NCI-H187 treated with DMSO at 0.1 percent for 48 hours (cell line): Measurements from ENCODE around the gene PCDHGA4.
"Not testable (repeated sequence)": the region's sequence is repeated elsewhere in the genome, so short reads cannot be mapped to it uniquely, and the experiment has no call there.

Experiments
- DNase-seq: peaks from one replicate; lab custom pipeline; 2025; lab: John Stamatoyannopoulos, UW

The PCDHGA4 gene

DNA sequence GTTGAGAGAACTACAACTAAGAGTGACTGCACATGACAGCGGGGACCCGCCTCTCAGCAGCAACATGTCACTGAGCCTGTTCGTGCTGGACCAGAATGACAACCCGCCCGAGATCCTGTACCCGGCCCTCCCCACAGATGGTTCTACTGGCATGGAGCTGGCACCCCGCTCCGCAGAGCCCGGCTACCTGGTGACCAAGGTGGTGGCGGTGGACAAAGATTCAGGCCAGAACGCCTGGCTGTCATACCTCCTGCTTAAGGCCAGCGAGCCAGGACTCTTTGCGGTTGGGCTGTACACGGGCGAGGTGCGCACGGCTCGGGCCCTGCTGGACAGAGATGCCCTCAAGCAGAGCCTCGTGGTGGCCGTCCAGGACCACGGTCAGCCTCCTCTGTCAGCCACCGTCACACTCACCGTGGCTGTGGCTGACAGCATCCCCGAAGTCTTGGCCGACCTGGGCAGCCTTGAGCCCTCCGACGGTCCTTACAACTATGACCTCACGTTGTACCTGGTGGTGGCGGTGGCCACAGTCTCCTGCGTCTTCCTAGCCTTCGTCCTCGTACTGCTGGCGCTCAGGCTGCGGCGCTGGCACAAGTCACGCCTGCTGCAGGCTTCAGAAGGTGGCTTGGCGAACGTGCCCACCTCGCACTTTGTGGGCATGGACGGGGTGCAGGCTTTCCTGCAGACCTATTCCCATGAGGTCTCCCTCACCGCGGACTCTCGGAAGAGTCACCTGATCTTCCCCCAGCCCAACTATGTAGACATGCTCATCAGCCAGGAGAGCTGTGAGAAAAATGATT lies 29.8 kb downstream of the PCDHGA4 start:
- no peak for DNase-seq

DNA sequence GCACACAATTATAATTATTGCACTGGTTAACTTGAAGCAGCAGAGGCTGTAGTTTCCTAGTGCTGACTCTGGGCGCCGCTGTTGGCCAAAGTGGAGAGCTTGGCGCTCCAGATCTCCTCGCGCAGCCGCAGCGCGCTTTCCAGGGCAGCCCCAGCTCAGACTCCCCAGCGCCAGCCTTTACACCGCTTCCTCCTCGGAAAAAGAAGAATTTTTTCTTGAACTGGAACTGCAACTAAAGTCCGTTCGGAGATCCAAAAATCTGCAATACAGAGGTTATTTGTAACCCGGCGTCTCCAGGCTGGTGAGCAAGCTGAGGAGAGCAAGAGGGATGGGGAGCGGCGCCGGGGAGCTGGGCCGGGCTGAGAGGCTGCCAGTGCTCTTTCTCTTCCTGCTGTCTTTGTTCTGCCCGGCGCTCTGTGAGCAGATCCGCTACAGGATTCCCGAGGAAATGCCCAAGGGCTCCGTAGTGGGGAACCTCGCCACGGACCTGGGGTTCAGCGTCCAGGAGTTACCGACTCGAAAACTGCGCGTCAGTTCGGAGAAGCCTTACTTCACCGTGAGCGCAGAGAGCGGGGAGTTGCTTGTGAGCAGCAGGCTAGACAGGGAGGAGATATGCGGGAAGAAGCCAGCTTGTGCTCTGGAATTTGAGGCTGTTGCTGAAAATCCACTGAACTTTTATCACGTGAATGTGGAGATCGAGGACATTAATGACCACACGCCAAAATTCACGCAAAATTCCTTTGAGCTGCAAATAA lies 32.9 kb downstream of the PCDHGA4 start, which contains the start of gene PCDHGB4:
TSS of gene PCDHGB4 (plus strand) at position 142 of the 755 bp plus-strand sequence. CDS start at position 329, 187 bp downstream.
- DNase-seq: not testable (repeated sequence)

DNA sequence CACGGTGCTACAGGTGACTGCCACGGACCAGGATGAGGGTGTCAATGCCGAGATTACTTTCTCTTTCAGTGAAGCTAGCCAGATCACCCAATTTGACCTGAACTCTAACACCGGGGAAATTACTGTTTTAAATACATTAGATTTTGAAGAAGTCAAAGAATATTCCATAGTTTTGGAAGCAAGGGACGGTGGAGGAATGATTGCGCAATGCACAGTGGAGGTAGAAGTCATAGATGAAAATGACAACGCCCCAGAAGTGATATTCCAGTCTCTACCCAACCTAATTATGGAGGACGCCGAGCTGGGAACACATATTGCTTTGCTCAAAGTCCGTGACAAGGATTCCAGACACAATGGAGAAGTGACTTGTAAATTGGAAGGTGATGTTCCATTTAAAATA lies 33.8 kb downstream of the PCDHGA4 start:
- DNase-seq: no peak

DNA sequence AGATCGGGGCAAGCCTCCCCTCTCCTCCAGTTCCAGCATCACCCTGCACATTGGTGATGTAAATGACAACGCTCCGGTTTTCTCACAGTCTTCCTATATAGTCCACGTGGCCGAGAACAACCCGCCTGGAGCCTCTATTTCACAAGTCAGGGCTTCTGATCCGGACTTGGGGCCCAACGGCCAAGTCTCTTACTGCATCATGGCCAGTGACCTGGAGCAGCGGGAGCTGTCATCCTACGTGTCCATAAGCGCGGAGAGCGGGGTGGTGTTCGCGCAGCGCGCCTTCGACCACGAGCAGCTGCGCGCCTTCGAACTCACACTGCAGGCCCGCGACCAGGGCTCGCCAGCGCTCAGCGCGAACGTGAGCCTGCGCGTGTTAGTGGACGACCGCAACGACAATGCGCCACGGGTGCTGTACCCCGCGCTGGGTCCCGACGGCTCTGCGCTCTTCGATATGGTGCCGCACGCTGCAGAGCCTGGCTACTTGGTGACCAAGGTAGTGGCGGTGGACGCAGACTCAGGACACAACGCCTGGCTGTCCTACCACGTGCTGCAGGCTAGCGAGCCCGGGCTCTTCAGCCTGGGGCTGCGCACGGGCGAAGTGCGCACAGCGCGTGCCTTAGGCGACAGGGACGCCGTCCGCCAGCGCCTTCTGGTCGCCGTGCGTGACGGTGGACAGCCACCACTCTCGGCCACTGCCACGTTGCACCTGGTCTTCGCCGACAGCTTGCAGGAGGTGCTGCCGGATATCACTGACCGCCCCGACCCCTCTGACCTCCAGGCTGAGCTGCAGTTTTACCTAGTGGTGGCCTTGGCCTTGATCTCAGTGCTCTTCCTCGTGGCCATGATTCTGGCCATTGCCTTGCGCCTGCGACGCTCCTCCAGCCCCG lies 34.6 kb downstream of the PCDHGA4 start:
- DNase-seq: no peak

DNA sequence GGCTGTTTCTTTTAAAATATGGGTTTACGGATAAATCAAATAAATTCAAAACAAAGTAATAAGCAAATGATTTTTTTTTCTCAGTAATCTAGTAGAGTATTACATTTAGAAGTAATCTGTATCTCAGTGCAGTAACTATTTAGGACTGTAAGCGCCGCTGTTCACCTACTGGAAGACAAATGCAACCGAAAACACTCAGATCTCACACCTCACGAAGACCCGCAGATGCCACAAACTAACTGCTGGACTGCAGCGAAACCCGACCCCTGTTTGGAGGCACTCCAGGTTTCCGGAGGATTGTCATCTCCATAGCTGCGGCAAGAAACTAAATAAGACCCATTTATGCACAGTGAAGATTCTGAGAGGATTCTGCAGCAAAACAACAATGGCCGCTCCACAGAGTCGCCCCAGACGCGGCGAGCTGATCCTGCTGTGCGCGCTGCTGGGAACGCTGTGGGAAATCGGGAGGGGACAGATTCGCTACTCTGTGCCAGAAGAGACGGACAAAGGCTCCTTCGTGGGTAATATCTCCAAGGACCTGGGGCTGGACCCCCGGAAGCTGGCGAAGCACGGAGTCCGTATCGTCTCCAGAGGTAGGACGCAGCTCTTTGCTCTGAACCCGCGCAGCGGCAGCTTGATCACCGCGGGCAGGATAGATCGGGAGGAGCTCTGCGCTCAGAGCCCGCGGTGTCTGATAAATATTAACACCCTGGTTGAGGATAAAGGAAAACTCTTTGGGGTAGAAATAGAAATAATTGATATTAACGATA lies 37.8 kb downstream of the PCDHGA4 start, which contains the start of gene PCDHGA8:
TSS of gene PCDHGA8 (plus strand) at position 205 of the 770 bp plus-strand sequence. CDS start at position 386, 181 bp downstream.
- DNase-seq: no peak

DNA sequence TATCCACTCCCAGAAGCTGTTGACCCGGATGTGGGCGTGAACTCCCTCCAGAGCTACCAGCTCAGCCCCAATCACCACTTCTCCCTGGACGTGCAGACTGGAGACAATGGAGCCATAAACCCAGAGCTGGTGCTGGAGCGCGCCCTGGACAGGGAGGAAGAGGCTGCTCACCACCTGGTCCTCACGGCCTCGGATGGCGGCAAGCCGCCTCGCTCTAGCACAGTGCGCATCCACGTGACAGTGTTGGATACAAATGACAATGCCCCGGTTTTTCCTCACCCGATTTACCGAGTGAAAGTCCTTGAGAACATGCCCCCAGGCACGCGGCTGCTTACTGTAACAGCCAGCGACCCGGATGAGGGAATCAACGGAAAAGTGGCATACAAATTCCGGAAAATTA lies 38.4 kb downstream of the PCDHGA4 start:
- no peak for DNase-seq

DNA sequence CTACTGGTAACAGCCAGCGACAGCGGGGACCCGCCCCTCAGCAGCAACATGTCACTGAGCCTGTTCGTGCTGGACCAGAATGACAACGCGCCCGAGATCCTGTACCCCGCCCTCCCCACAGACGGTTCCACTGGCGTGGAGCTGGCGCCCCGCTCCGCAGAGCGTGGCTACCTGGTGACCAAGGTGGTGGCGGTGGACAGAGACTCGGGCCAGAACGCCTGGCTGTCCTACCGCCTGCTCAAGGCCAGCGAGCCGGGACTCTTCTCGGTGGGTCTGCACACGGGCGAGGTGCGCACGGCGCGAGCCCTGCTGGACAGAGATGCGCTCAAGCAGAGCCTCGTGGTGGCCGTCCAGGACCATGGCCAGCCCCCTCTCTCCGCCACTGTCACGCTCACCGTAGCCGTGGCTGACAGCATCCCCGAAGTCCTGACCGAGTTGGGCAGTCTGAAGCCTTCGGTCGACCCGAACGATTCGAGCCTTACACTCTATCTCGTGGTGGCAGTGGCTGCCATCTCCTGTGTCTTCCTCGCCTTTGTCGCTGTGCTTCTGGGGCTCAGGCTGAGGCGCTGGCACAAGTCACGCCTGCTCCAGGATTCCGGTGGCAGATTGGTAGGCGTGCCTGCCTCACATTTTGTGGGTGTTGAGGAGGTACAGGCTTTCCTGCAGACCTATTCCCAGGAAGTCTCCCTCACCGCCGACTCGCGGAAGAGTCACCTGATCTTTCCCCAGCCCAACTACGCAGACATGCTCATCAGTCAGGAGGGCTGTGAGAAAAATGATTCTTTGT lies 39.8 kb downstream of the PCDHGA4 start:
- not testable (repeated sequence) for DNase-seq

DNA sequence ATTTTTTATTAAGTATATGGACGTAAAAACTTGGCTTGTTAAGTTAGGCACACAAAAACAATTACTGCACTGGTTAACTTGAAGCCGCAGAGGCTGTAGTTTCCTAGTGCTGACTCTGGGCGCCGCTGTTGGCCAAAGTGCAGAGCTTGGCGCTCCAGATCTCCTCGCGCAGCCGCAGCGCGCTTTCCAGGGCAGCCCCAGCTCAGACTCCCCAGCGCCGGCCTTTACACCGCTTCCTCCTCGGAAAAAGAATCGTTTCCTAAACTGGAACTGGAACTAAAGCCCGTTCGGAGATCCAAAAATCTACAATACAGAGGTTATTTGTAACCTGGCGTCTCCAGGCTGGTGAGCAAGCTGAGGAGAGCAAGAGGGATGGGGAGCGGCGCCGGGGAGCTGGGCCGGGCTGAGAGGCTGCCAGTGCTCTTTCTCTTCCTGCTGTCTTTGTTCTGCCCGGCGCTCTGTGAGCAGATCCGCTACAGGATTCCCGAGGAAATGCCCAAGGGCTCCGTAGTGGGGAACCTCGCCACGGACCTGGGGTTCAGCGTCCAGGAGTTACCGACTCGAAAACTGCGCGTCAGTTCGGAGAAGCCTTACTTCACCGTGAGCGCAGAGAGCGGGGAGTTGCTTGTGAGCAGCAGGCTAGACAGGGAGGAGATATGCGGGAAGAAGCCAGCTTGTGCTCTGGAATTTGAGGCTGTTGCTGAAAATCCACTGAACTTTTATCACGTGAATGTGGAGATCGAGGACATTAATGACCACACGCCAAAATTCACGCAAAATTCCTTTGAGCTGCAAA lies 43.1 kb downstream of the PCDHGA4 start, which contains the start of gene PCDHGB5:
TSS of gene PCDHGB5 (plus strand) at position 192 of the 796 bp plus-strand sequence. CDS start at position 373, 181 bp downstream.
- DNase-seq: peak; percentile 0

DNA sequence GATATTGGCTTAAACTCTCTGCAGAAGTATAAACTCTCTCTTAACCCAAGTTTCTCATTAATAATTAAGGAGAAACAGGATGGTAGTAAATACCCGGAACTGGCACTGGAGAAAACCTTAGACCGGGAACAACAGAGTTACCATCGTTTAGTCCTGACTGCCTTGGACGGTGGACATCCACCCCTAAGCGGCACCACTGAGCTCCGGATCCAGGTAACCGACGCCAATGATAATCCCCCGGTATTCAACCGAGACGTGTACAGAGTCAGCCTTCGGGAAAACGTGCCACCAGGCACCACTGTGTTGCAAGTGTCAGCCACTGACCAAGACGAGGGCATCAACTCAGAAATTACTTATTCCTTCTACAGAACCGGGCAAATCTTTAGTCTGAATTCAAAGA lies 43.8 kb downstream of the PCDHGA4 start:
- no peak for DNase-seq

DNA sequence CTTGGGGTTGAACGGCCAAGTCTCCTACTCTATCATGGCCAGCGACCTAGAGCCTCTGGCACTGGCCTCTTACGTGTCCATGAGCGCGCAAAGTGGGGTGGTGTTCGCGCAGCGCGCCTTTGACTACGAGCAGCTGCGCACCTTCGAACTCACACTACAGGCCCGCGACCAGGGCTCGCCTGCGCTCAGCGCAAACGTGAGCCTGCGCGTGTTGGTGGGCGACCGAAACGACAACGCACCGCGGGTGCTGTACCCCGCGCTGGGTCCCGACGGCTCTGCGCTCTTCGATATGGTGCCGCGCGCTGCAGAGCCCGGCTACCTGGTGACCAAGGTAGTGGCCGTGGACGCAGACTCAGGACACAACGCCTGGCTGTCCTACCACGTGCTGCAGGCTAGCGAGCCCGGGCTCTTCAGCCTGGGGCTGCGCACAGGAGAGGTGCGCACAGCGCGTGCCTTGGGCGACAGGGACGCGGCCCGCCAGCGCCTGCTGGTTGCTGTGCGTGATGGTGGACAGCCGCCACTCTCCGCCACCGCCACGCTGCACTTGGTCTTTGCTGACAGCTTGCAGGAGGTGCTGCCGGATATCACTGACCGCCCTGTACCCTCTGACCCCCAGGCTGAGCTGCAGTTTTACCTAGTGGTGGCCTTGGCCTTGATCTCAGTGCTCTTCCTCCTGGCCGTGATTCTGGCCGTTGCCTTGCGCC lies 44.9 kb downstream of the PCDHGA4 start:
- no peak for DNase-seq

DNA sequence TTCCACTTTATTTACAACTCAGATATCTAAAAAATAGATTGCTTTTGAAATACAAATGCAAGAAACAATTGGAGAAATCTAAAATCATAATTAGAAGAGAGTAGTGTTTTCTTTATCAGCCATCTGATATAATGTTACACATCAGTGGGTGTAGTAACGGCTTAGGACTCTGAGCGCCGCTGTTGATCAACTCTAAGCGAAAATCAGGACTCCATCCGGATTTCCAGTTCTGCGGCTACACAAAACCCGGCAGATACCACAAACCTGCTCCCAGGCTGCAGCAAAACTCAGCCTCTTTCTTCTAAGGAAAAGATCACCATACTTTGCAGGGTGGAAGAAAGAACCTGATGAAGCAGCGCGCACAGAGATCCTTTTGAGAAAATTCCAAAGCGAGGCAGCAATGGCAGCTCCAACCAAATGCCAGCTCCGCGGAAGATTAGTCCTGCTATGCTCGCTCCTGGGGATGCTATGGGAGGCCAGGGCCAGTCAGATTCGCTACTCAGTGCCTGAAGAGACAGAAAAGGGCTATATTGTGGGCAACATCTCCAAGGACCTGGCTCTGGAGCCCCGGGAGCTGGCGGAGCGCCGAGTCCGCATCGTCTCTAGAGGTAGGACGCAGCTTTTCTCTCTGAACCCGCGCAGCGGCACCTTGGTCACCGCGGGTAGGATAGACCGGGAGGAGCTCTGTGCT lies 47.9 kb downstream of the PCDHGA4 start, which contains the start of gene PCDHGA9:
TSS of gene PCDHGA9 (plus strand) at position 226 of the 691 bp plus-strand sequence. CDS start at position 401, 175 bp downstream.
- no peak for DNase-seq

DNA sequence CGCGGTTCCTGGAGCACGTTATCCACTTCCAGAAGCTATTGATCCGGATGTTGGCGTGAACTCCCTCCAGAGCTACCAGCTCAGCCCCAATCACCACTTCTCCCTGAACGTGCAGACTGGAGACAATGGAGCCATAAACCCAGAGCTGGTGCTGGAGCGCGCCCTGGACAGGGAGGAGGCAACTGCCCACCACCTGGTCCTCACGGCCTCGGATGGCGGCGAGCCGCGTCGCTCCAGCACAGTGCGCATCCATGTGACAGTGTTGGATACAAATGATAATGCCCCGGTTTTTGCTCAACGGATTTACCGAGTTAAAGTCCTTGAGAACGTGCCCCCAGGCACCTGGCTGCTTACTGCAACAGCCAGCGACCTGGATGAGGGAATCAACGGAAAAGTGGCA lies 48.6 kb downstream of the PCDHGA4 start:
- no peak for DNase-seq
